Heart left ventricle (tissue), 16 donors: ENCODE data around the gene DNAJB6. TPM values are rescaled to one million over a fixed set of nuclear protein-coding genes. Genes with fewer than 3 reads are reported as not detected.

ENCODE experiments used
- ATAC-seq, 4 donors: fragments of 200-7000 bp; cut with Tn5 transposase; one replicate each; pipeline ENCODE4 v1.9.1; 2020 to 2022; ENCODE audit warnings: moderate library complexity in 4 of 4, mild to moderate bottlenecking in 3 of 4, moderate number of reproducible peaks in 1 of 4
- DNase-seq, 5 donors: peaks; one replicate each; pipeline ENCODE4 v3.0.0-alpha.2; 2020
- H3K27ac ChIP-seq, 12 donors: fragments of 200-600 bp; sonication (generic) in 4 of 12; one replicate each; pipeline versions ENCODE4 v1.5.0 to v1.8.0; 2016 to 2022; ENCODE audit warnings: mild to moderate bottlenecking in 2 of 12
- H3K27me3 ChIP-seq, 9 donors: fragments of 200-600 bp; sonication (generic) in 2 of 9; one replicate each; pipeline versions ENCODE4 v1.5.1 to v1.8.0; 2016 to 2022; ENCODE audit warnings: mild to moderate bottlenecking in 3 of 9
- H3K36me3 ChIP-seq, 9 donors: fragments of 200-600 bp; sonication (generic) in 2 of 9; one replicate each; pipeline versions ENCODE4 v1.5.0 to v1.8.0; 2018 to 2022; ENCODE audit warnings: mild to moderate bottlenecking in 2 of 9
- H3K4me1 ChIP-seq, 12 donors: fragments of 200-600 bp; sonication (generic) in 4 of 12; one replicate each; pipeline versions ENCODE4 v1.5.0 to v1.8.0; 2016 to 2022; ENCODE audit warnings: mild to moderate bottlenecking in 3 of 12
- H3K4me3 ChIP-seq, 12 donors: fragments of 200-600 bp; sonication (generic) in 4 of 12; one replicate each; pipeline versions ENCODE4 v1.5.0 to v1.8.0; 2017 to 2022; ENCODE audit warnings: mild to moderate bottlenecking in 9 of 12, moderate library complexity in 4 of 12
- H3K9me3 ChIP-seq, 12 donors: fragments of 200-600 bp; sonication (generic) in 4 of 12; one replicate each; pipeline versions ENCODE4 v1.5.0 to v1.8.0; 2016 to 2022; ENCODE audit warnings: mild to moderate bottlenecking in 1 of 12
- CTCF ChIP-seq, 12 donors: fragments of 200-600 bp; sonication (generic) in 4 of 12; IDR thresholded peaks; one replicate each; pipeline versions ENCODE4 v1.5.0 to v1.8.0; 2018 to 2022; ENCODE audit warnings: antibody characterized with exemption in 12 of 12, mild to moderate bottlenecking in 5 of 12
- POLR2A ChIP-seq, 2 donors: fragments of 450-650 bp; IDR thresholded peaks; one replicate each; pipeline ENCODE4 v1.6.1; 2017; ENCODE audit warnings: antibody characterized with exemption in 2 of 2, mild to moderate bottlenecking in 2 of 2, moderate library complexity in 2 of 2
- WGBS, 4 donors: extraction: QIAGEN DNeasy Blood & Tissue Kit in 2 of 4; methylation state at CpG; one replicate each; pipeline versions ENCODE4 v1.1.5 to v1.1.7; 2013 to 2018; 5-methylcytosine and 5-hydroxymethylcytosine counted together
- intact Hi-C, 10 donors: fragments of 100-400 bp; cut with DNase I; formaldehyde crosslinking; loops; one replicate each; pipeline versions ENCODE4 v1.11.1 to v1.14.2; 2022
- polyA plus RNA-seq, 2 donors: library from polyadenylated mRNA; stranded (reverse); fragments of 200-250 nt; gene quantifications; one replicate each; pipeline ENCODE4 v1.2.3, GENCODE V29; 2013
- total RNA-seq, 9 donors: library from RNA; depleted of rRNA in 2 of 9; stranded (reverse); fragments of >200 nt in 2 of 9; fragmentation: NEBNext Ultra II Directional in 3 of 9; extraction: Animal tissue kit (Norgen Biotek cat#: 25700) in 3 of 9; gene quantifications; one replicate each; pipeline versions ENCODE4 v1.1.0 to v1.2.4, GENCODE V29; 2016 to 2023
- donor health status: ischemic (EF 13 %, LVEDD 7.1; RV severe dilation, severe dysfunction).
- donor health status: healthy with polysubstance abuse.
- donor health status: DM: no; HTN: yes; CAD: no.
- donor health status: DM: no; HTN: no; CAD: no.
- donor health status: ischemic (EF 25% LVEDD 6.9; RV normal size, moderate dysfunction).
- donor health status: ischemic (EF 25% LVEDD 5.7; RV mildly dilated, moderate dysfunction).
- donor health status: healthy.
- donor health status: DM: yes; HTN: yes; CAD: no.
- donor health status: ischemic (EF 35%, LVEDD 5.7; RV mildly dilated, moderate dysfunction).
- donor health status: nonischemic (EF 11% LVEDD 7.7; RV severe dilation, severe dysfunction).
- donor health status: DM: yes; HTN: yes; CAD: no.
- donor health status: PGD.
- donor health status: ischemic (EF 29% LVEDD 5.4; RV normal size, mild dysfunction).
- donor health status: nonischemic (EF 23%, LVEDD 6.1; RV moderate dilation, normal function).

Gene DNAJB6
- total and polyA plus RNA-seq, 11 donors = 118 to 237 (median 162) TPM

GRCh38 chr7:157370742-157371141 is 33.9 kb downstream of the DNAJB6 start:
- Histone ChIP-seq H3K27ac (no peak overlapping the region), H3K27me3 (no peaks in the 10 kb centered on the region), H3K36me3 (peaks cover 6 to 92% (median 86%) of the 10 kb centered on the region in 9 donors), H3K9me3 (no peaks in the 10 kb centered on the region), H3K4me3 (no peak overlapping the region), H3K4me1 (peaks cover 0 to 35% (median 14%) of the 10 kb centered on the region in 12 donors)
- whole genome bisulfite sequencing, 4 donors = 82 to 94% (median 90%) methylated on average over 10 of the region's 10 CpGs
- no peak for TF ChIP-seq CTCF (IDR thresholded peaks at IDR 0.05)
- no peak for TF ChIP-seq POLR2A (IDR thresholded peaks at IDR 0.05)
- DNase-seq (no peak), ATAC-seq (peak in 1 of 4 donors; percentile 16)
- intact Hi-C loops = no loop called here

GRCh38 chr7:157371296-157371695 is 34.5 kb downstream of the DNAJB6 start:
- TF ChIP-seq CTCF (IDR thresholded peaks at IDR 0.05) = no peak
- TF ChIP-seq POLR2A (IDR thresholded peaks at IDR 0.05) = no peak
- Histone ChIP-seq H3K9me3 (no peaks in the 10 kb centered on the region), H3K4me1 (peaks cover 0 to 40% (median 18%) of the 10 kb centered on the region in 12 donors), H3K4me3 (no peak overlapping the region), H3K27ac (no peak overlapping the region), H3K27me3 (no peaks in the 10 kb centered on the region), H3K36me3 (peaks cover 6 to 86% (median 80%) of the 10 kb centered on the region in 9 donors)
- whole genome bisulfite sequencing, 4 donors = 79 to 86% (median 84%) methylated on average over 9 of the region's 9 CpGs
- no peak for ATAC-seq
- intact Hi-C loops = no loop called here
- DNase-seq = no peak

GRCh38 chr7:157372300-157373232 is 35.8 kb downstream of the DNAJB6 start:
- H3K4me3 ChIP-seq = no peak overlapping the region
- no peak overlapping the region for H3K27ac ChIP-seq
- no peak for TF ChIP-seq POLR2A (IDR thresholded peaks at IDR 0.05)
- peaks cover 0 to 53% (median 21%) of the 10 kb centered on the region in 12 donors for H3K4me1 ChIP-seq
- H3K36me3 ChIP-seq = peaks cover 6 to 82% (median 72%) of the 10 kb centered on the region in 9 donors
- intact Hi-C loops = no loop called here
- no peaks in the 10 kb centered on the region for H3K27me3 ChIP-seq
- WGBS, 4 donors = 87 to 90% (median 90%) methylated on average over 24 of the region's 24 CpGs
- peak in 1 of 4 donors; percentile 16 for ATAC-seq
- no peaks in the 10 kb centered on the region for H3K9me3 ChIP-seq
- DNase-seq = no peak

- WGBS, 4 donors = 93 to 96% (median 94%) methylated on average over 7 of the region's 7 CpGs
- intact Hi-C loops = no loop called here
- Histone ChIP-seq H3K4me1 (peaks cover 0 to 62% (median 27%) of the 10 kb centered on the region in 12 donors), H3K27me3 (no peaks in the 10 kb centered on the region), H3K4me3 (no peak overlapping the region), H3K9me3 (no peaks in the 10 kb centered on the region), H3K36me3 (peaks cover 6 to 76% (median 64%) of the 10 kb centered on the region in 9 donors), H3K27ac (no peak overlapping the region)
- DNase-seq (no peak), ATAC-seq (no peak)
- TF ChIP-seq POLR2A (IDR thresholded peaks at IDR 0.05) = no peak
- no peak for TF ChIP-seq CTCF (IDR thresholded peaks at IDR 0.05)
Observed at GRCh38 chr7:157373493-157373892, 36.7 kb downstream of the DNAJB6 start.
